HTERT RPE-1 (cell line): ENCODE results near the gene IRAK2.

ENCODE experiments used
- in situ Hi-C: fragments of 300-500 bp; cut with MboI; formaldehyde crosslinking; loops from 4 replicates; pipeline ENCODE4 v1.14.3; 2020; ENCODE audit warnings: low sequenced_read_pairs

Gene IRAK2

DNA sequence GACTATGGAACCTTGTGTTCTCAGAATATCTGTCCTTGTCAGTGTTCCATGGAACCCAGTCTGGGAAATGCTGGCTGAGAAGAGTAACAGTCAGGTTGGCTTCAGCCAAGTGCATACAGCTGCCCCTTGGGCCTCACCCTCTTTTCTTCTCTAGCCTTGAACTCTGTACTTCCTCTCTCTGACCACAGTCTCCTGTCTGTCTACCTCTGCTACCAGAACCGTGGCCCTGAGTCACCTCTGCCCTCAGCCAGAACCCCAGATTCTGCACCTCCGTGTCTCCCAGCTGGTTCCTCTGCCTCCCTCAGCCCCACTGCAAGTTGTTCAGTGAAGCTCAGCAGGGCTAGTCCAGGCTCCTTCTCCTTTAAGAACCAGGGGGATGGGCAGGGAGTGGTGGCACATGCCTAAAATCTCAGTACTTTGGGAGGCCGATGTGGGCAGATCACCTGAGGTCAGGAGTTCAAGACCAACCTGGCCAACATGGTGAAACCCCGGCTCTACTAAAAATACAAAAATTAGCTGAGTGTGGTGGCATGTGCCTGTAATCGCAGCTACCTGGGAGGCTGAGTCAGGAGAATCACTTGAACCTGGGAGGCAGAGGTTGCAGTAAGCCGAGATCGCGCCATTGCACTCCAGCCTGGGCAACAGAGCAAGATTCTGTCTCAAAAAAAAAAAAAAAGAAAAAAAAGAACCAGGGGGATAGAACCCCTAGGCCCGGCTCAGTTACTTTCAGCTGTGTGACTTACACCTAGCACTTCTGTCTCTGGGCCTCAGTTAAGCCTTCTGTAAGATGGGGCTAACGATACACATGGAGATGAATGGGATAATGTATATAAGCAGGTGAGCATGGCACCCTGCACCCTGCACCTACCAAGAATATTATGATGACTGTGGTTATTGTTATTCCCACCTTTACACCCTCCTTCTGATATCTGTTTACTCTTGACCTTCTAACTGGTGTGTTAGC, 59.2 kb downstream of the IRAK2 start:
- in situ Hi-C loops: no loop called here

DNA sequence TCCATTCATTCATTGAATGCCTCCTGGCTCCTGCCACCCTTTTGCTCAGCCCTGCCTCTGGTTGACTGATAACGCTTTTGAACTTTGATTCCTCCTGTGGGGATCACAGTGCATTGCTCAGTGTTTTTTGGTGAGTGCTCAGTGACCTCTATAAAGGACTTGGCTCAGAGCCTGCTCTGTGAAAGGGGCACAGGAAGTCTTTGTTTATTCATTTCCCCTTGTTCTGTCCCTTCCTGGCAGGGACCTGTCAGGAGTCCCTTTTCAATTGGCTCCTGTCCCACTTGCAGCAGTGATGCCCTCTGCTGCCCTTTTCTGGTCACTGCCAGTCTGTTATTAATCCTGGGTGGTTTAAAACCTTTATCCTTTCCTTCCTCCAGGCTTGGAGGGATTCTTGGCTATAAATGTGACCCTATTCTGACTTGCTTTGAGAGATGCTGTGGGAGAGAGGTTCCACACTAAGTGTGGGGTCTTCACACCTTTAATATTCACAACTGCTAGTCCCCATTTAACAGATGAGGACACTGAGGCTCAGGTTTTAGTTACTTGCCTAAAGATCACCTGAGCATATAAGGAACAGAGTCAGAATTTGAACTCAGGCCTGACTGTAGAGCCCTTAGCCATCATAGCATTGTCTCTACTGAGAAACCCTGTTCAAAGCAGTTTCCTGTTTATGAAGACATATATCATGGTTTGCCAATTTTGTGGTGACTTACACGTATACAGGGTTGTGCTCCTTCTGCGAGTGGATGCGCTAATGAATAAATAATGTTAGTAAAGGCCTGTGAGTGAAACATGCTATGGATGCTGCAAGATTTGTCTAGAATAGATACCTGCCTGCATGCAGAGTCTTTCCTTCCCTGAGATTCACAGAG, 60.3 kb downstream of the IRAK2 start:
- in situ Hi-C loops: no loop called here

DNA sequence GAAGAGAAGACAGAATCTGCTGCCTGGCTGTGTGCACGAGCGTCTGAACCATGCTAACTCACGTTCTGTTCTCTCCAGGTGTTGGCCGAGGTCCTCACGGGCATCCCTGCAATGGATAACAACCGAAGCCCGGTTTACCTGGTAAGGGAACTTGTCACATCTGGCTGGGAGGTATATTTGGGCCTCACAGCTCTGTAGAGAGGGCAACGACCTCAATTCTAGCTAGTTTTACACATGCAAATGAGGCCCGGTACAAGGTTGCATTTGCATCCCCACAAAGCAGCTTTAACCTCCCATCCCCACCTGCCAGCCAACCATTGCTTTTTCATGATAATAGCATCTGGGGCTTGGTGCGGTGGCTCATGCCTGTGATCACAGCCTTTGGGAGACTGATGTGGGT, 61.6 kb downstream of the IRAK2 start:
- in situ Hi-C loops: no loop called here

DNA sequence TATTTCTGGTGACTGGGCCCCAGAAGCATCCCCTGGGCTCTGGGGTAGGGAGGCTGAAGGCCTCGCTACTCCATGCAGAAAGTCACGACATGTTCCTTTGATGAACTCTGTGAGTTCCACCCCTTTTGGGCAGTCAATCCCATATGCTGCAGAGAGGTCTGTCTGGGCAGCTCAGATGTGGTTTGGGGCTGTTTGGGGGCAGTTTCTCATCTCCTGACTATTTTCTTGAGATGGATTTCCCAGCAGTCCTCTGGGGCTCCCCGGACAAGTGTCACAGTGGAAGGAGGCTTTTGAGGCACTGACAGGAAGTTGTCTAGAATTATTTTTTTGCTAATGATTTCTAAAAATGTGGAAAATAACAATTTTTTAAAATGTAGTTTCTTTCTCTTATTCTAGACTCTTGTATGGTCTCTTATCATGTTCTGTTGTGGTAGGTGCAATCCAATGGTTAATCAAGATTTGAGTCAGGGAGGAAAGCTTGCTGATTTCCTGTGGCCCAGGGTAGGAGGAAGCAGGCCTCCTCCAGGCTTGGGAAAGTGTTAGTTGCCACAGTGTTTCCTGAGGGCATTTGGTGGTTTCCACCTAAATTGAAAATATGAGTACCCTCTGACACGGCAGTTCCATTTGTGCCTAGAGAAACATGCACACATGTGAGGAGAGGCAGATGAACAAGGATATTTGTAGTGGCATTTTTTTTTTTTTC, 63.7 kb downstream of the IRAK2 start:
- in situ Hi-C loops: no loop called here

DNA sequence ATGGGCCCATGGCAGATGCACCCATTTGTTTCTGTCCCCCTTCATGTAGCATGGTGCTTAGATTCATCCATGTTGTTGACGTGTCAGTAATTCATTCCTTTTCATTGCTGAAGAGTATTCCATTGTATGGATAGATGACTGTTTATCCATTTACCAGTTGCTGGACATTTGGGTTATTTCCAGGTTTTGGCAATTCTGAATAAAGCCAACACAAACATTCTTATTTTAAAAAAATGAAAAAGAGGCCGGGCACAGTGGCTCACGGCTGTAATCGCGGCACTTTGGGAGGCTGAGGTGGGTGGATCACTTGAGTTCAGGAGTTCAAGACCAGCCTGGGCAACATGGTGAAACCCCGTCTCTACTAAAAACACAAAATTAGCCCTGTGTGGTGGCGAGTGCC, 64.9 kb downstream of the IRAK2 start:
- in situ Hi-C loops: no loop called here

DNA sequence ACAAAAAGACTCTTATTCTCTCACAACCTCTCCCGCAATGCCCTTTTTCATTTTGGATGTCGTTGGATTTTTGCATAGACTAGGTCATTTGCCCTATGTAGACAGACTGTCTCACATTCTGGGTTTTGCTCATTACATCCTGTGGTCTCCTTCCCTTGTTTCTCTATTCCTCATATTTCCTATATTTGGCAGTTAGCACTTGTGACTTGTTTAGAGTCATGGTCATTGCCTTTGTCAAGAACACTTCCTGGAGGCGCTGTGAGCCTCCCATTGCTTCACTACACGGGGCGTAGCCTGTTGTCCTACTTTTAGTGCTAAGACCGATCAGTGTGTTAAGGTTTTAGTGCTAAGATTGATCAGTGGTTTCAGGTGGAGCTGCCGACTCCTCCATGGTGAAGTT, 67.4 kb downstream of the IRAK2 start:
- in situ Hi-C loops: no loop called here

DNA sequence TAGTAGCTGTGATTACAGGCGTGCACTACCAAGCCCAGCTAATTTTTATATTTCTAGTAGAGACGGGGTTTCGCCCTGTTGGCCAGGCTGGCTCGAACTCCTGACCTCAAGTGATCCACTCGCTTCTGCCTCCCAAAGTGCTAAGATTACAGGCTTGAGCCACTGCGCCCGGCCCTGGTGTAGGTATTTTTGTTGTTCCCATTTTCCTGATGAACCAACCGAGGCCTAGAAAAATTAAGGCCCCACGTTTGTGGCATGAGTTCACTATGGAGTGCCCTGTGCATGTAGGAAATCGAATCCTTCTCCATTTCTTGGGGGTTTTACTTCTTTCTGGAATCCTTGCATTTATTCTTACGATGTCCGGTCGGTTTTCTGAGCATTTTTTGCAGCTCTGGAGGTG, 69.3 kb downstream of the IRAK2 start:
- in situ Hi-C loops: no loop called here

DNA sequence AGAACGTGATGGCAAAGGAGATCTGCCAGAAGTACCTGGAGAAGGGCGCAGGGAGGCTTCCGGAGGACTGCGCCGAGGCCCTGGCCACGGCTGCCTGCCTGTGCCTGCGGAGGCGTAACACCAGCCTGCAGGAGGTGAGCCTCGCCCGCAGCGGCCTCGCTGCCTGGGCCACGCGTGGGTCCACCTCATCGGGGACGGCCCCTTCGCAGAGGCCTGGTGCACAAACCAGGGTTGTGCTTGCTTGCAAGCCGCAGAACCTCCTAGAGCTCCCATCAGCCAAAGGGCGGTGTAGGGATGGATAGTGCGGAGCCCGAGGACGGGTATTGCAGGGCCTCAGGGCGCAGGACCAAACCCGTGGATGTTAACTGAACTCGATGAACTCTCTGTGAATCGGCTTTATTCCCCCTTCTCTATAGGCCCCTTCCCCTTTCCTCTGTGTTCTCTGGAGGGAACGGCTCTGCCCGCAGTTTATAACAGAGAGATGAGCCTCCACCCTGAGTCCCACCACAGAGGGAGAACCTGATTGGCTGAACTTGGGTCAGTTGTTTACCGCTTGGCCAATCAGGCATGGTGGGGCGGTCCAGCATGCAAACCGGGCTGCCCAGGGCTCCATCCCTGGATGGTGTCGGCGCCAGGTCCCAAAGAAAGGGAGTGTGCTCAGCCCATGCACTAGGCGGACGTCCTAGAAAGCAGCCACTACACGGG, 70.0 kb downstream of the IRAK2 start:
- in situ Hi-C loops: no loop called here

DNA sequence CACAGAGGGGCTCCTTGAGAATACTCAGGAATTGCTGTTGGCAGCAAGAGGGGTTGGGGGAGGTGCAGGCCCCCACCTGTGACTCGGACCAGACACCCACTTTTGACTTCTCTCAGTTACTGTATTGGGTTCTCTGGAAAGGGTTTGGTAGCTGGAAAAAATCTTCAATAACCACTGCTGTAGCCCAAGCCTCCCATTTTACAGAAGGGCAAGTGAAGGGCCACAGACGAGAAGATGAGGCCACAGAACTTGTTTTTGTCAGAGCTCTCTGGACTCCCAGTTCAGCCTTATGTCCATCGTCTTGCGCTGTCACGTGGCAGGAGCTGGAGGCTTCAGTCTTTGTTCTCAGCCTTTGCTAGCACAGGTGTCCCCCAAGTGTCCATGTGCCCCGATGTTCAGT, 70.8 kb downstream of the IRAK2 start:
- in situ Hi-C loops: no loop called here

DNA sequence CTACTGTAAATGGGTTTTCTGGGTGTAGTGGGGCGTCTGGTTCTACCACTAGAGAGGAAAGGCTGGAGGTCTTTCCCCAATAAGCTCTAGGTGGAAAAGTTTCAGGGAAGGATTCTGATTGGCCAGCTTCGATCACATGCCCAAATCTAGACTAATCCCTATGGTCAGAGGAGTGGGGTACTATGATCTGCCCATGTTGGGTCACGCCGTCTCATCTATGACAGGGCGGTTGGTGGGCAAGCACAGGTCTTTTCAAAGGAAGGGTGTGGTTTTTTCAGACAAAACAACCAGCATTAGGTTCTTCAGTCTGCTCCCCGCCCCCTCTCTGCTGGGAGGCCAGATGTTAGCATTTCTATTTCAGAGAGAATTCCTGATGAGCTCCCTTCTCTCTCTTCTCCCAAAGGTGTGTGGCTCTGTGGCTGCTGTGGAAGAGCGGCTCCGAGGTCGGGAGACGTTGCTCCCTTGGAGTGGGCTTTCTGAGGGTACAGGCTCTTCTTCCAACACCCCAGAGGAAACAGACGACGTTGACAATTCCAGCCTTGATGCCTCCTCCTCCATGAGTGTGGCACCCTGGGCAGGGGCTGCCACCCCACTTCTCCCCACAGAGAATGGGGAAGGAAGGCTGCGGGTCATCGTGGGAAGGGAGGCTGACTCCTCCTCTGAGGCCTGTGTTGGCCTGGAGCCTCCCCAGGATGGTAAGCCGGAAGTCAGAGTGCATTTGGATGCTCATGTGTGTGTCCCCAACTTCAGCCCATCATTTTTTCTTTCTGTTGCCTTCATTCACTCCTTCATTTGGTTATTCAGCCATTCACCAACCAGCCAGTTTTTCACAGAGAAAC, 73.8 kb downstream of the IRAK2 start:
- in situ Hi-C loops: no loop called here

DNA sequence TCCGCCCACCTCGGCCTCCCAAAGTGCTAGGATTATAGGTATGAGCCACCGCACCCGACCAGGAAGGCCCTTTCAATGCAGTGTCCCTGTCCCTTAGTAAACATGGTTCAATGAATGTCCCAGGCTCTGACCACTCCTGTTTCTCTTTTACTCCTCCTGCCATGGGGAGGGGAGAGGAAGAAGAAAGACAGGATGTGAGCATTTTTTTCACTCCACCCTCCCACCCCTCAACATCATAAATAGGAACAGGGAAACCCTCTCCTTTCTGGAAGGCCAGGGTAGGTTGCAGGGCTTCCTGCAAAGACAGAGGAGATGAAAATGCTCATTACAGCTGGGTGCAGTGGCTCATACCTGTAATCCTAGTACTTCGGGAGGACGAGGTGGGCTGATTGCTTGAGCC, 76.1 kb downstream of the IRAK2 start:
- in situ Hi-C loops: no loop called here

DNA sequence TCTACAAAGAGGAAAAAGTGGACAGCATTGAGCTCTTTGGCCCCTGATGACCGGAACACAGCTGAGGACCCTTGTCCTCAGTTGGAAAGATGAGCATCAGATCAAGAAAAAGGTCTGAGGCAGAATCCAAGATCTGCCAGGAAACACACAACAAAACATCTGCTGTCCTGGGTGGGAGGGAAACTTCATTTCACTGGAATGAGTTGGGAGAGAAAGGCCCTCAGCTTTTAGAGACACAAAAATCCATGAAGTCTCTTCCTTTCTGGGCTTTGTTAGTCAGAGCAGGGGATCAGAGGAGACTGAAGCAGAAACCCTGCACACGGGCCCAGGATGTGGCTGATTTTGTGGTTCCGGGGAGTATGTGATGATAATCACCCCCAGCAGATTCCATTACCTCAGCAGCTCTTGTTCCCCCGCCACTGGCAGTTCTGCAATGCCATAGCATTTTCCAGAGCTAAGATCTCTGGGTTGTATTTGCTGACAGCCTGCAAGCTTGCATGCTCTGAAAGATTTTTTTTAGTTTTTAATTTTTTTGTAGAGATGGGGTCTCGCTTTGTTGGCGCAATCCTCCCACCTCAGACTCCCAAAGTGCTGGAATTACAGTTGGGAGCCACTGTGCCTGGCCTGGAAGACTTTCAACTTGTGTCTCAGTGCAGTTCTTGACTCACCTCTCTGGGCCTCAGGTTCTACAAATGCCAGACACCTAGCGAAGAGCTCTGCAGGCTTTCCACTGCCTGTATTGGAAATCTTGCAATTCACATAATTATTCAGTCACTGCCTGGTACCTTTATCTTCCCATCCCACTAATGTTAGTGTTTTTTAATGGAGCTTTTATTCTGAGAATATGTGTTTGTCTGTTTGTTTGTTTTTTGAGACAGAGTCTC, 77.7 kb downstream of the IRAK2 start:
- in situ Hi-C loops: no loop called here

DNA sequence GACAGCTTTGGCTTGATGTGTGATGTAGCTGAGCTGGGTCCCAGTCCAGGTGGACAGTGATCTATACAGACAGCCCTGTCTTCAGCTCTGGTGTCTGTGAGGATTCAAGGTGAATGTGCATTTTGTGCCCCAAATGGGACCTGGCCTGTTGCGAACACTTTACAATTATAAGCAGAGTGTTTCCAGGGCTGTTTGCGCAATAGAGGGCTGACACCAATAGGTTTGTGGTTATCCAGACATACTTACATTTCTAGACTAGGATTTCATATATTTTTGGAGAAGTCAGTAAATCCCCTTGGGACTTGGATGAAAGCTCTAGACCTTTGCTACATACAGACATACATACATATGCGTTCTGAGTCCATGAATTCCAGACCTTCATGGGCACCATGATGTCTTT, 79.3 kb downstream of the IRAK2 start:
- in situ Hi-C loops: no loop called here

DNA sequence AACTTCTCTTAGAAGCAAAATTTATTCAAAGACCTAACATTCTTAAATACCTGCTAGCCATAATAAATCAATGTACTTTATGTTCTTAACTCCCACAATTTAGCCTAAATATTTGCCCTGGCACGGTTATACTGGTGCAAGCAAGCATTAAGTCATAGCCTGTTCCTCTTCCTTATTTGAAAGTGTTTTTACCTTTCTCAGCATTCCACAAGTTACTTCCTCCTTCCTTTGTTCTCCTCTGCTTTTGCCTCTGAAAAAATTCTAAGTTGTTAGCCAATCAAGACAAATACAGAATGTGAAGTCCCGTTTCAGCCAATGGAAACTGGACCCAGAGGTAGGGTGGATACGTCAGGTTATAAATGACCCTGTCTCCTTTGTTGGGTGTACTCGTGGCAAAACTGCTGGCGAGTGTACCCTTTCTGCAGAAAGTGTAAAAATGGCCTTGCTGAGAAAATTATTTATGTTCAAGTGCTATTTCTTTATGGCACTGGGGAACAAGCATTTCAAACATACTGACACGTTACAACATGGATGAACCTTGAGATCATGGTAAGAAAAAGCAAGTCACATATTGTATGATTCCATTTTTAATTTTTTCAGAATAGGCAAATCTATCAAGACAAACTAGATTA, 80.5 kb downstream of the IRAK2 start:
- in situ Hi-C loops: no loop called here

DNA sequence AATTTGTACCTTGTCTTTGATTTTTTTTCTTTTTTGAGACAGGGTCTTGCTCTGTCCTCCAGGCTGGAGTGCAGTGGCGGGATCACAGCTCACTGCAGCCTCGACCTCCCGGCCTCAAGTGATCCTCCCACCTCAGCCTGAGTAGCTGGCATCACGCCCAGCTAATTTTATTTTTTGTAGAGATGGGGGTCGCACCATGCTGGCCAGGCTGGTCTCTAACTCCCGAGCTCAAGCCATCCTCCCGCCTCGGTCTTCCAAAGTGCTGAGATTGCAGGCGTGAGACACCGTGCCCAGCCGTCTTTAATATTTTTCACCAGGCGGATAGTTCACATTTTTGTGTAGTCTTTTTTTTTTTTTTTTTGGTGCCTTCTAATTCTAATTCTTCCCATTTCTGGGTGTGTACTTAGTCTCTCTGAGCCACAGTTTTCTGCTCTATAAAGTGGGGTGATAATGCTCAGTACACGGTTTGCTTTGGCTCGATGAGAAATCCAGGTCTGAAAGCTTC, 83.0 kb downstream of the IRAK2 start:
- in situ Hi-C loops: no loop called here

DNA sequence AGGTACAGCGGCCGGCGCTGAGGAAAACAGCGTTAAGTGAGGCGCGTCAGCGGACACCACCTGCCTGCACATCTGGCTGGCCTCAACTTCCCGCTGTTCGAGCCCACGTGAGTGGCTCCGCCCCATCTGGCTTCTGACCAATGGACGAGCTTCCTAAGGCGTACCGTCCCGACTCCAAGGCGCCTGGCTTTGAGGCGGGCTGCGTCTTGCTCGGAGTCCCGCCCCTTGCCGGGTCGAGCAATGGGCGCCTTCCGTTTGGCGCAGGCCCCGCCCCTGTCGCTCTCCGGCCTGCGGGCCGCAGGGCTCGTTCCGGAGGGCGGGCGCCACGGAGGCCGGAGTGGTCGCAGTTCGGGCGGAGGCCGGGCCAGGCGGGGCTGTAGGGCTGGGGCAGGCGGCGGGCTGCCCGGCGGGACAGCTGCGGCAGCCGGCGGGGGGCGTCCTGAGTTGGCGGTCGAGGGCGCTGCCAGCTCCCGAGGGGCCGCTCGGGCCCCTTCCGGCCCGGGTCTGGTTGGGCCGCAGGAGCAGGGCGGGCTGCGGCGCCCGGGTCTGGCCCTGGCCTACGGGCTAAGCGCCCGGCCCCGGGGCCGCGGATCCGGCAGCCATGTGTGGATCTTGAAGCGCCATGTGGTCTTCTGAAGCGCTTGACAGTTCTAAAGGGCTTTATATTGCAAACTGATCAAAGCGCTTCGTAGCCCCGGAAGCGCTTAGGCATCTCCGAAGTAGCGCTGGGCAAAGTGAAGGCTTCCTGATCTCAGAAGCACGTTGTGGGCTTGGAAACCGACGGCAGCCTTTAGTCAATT, 83.7 kb downstream of the IRAK2 start, which contains the start of gene TATDN2:
Gene TATDN2 (plus strand): TSS at position 276 of the 800 bp plus-strand sequence. CDS start 742 bp downstream, outside the sequence.
- in situ Hi-C loops: no loop called here
